ENCODE data around the gene FAM20A.

Gene FAM20A

GRCh38 chr17:68600931-68601564 lies at the start of gene FAM20A:
Gene FAM20A (minus strand): TSS chr17:68601367. CDS start chr17:68600666, 701 bp downstream.
- DNase-seq (ENCODE audit: low read depth in 2 of 3, low spot score in 1 of 3), result no peak

- no peak for DNase-seq (ENCODE audit: low read depth in 2 of 3, low spot score in 1 of 3)
Measured at GRCh38 chr17:68649324-68649723, 48.2 kb upstream of the FAM20A start.

GRCh38 chr17:68646626-68647526 lies 45.7 kb upstream of the FAM20A start:
- DNase-seq (ENCODE audit: low read depth in 2 of 3, low spot score in 1 of 3), result no peak

- no peak for DNase-seq (ENCODE audit: low read depth in 2 of 3, low spot score in 1 of 3)
Measured at GRCh38 chr17:68642118-68642412, 40.9 kb upstream of the FAM20A start.

GRCh38 chr17:68641276-68642117 lies 40.3 kb upstream of the FAM20A start:
- no peak for DNase-seq (ENCODE audit: low read depth in 2 of 3, low spot score in 1 of 3)

GRCh38 chr17:68640242-68640989 lies 39.2 kb upstream of the FAM20A start:
- no peak for DNase-seq (ENCODE audit: low read depth in 2 of 3, low spot score in 1 of 3)

- DNase-seq (ENCODE audit: low read depth in 2 of 3, low spot score in 1 of 3), result no peak
Measured at GRCh38 chr17:68634345-68634876, 33.2 kb upstream of the FAM20A start.

- no peak for DNase-seq (ENCODE audit: low read depth in 2 of 3, low spot score in 1 of 3)
Measured at GRCh38 chr17:68628576-68628957, 27.4 kb upstream of the FAM20A start.

- no peak for DNase-seq (ENCODE audit: low read depth in 2 of 3, low spot score in 1 of 3)
Measured at GRCh38 chr17:68627956-68628575, 26.9 kb upstream of the FAM20A start.

GRCh38 chr17:68624381-68624780 lies 23.2 kb upstream of the FAM20A start:
- DNase-seq (ENCODE audit: low read depth in 2 of 3, low spot score in 1 of 3), result no peak

GRCh38 chr17:68623811-68624210 lies 22.6 kb upstream of the FAM20A start:
- no peak for DNase-seq (ENCODE audit: low read depth in 2 of 3, low spot score in 1 of 3)

- no peak for DNase-seq (ENCODE audit: low read depth in 2 of 3, low spot score in 1 of 3)
Measured at GRCh38 chr17:68622423-68622822, 21.3 kb upstream of the FAM20A start.

GRCh38 chr17:68621065-68621464 lies 19.9 kb upstream of the FAM20A start:
- DNase-seq (ENCODE audit: low read depth in 2 of 3, low spot score in 1 of 3), result no peak

GRCh38 chr17:68616334-68616733 lies 15.2 kb upstream of the FAM20A start:
- no peak for DNase-seq (ENCODE audit: low read depth in 2 of 3, low spot score in 1 of 3)

GRCh38 chr17:68614718-68615117 lies 13.6 kb upstream of the FAM20A start:
- no peak for DNase-seq (ENCODE audit: low read depth in 2 of 3, low spot score in 1 of 3)

GRCh38 chr17:68613739-68614298 lies 12.7 kb upstream of the FAM20A start:
- peak in 1 of 3 donors; percentile 73 for DNase-seq (ENCODE audit: low read depth in 2 of 3, low spot score in 1 of 3)

- DNase-seq (ENCODE audit: low read depth in 2 of 3, low spot score in 1 of 3), result no peak
Measured at GRCh38 chr17:68612923-68613292, 11.7 kb upstream of the FAM20A start.

GRCh38 chr17:68612209-68612922 lies 11.2 kb upstream of the FAM20A start:
- no peak for DNase-seq (ENCODE audit: low read depth in 2 of 3, low spot score in 1 of 3)
